CD4-positive, alpha-beta T cell (primary cell): ENCODE data around the gene MYBL2. TPM values are rescaled to one million over a fixed set of nuclear protein-coding genes. Genes with fewer than 3 reads are reported as not detected.
A peak's percentile ranks its signal among the peaks of the same experiment; 100 is the strongest.

Experiments
- ATAC-seq: fragments of 200-7000 bp; cut with Tn5 transposase; one replicate; pipeline ENCODE4 v1.10.0; 2022; ENCODE audit warnings: mild to moderate bottlenecking; ENCODE audit not compliant: poor library complexity
- CTCF ChIA-PET: fragments of 350-600 bp; sonication (Branson Sonifier 250); formaldehyde crosslinking; loops from one replicate; lab custom pipeline; 2021; ENCODE audit warnings: antibody characterized with exemption, inconsistent platforms; lab: Charles Lee
- POLR2A ChIA-PET: fragments of 350-600 bp; sonication (Branson Sonifier 250); formaldehyde crosslinking; loops from one replicate; lab custom pipeline; 2021; ENCODE audit warnings: antibody characterized with exemption, inconsistent platforms; lab: Charles Lee
- DNase-seq, 14 experiments: peaks; one replicate each; pipeline ENCODE4 v3.0.0-alpha.2; 2013 to 2020; ENCODE audit warnings: mixed read lengths in 2 of 14
- H3K27ac ChIP-seq, 2 donors: one replicate each; pipeline versions ENCODE4 v1.5.1 to v1.7.0; 2013; ENCODE audit warnings: low read length in 2 of 2, low read depth in 1 of 2, mild to moderate bottlenecking in 1 of 2
- H3K27me3 ChIP-seq, 2 experiments: 1 replicate in 1 of 2; 2 replicates in 1 of 2; pipeline versions ENCODE4 v1.6.1 to v1.7.0; 2013; ENCODE audit warnings: low read length in 2 of 2, control low read depth in 1 of 2, mild to moderate bottlenecking in 1 of 2, moderate library complexity in 1 of 2; ENCODE audit not compliant: insufficient read depth in 2 of 2, control insufficient read depth in 1 of 2
- H3K36me3 ChIP-seq: one replicate; pipeline ENCODE4 v1.6.1; 2013; ENCODE audit warnings: low read length, control low read depth; ENCODE audit not compliant: insufficient read depth
- H3K4me1 ChIP-seq: one replicate; pipeline ENCODE4 v1.6.1; 2013; ENCODE audit warnings: low read length, control low read depth; ENCODE audit not compliant: insufficient read depth
- H3K4me3 ChIP-seq: one replicate; pipeline ENCODE4 v1.5.1; 2013; ENCODE audit warnings: mild to moderate bottlenecking, low read length, moderate library complexity
- H3K9me3 ChIP-seq, 2 experiments: 1 replicate in 1 of 2; 2 replicates in 1 of 2; pipeline versions ENCODE4 v1.6.1 to v1.7.0; 2013; ENCODE audit warnings: low read length in 2 of 2, mild to moderate bottlenecking in 2 of 2, control low read depth in 1 of 2, moderate library complexity in 1 of 2; ENCODE audit not compliant: control insufficient read depth in 1 of 2, insufficient read depth in 1 of 2
- H3K27ac Mint-ChIP-seq: one replicate; pipeline ENCODE4 v1.8.0; 2020; ENCODE audit warnings: mixed read lengths
- H3K27me3 Mint-ChIP-seq: one replicate; pipeline ENCODE4 v1.8.0; 2021; ENCODE audit warnings: mixed read lengths
- H3K36me3 Mint-ChIP-seq: one replicate; pipeline ENCODE4 v1.8.0; 2021; ENCODE audit warnings: low read depth, mixed read lengths
- H3K4me1 Mint-ChIP-seq: one replicate; pipeline ENCODE4 v1.8.0; 2021; ENCODE audit warnings: low read depth, mixed read lengths
- H3K4me3 Mint-ChIP-seq: one replicate; pipeline ENCODE4 v1.8.0; 2020; ENCODE audit warnings: mild to moderate bottlenecking, mixed read lengths
- H3K9me3 Mint-ChIP-seq: one replicate; pipeline ENCODE4 v1.8.0; 2020; ENCODE audit warnings: mixed read lengths
- intact Hi-C, 2 experiments: fragments of 100-400 bp; cut with DNase I in 1 of 2; cut with micrococcal nuclease in 1 of 2; formaldehyde crosslinking; loops; one replicate each; pipeline versions ENCODE4 v1.15.1 to v1.9.0; 2023 to 2025; cut with DNase I, micrococcal nuclease
- total RNA-seq, 174 experiments: library from RNA in 2 of 174; stranded (reverse) in 2 of 174; gene quantifications; one replicate each; pipeline ENCODE4 v1.2.3 and lab custom pipeline; 2021 to 2026
- TF ChIP-seq, protein P1 (sequence below): fragments of 200-600 bp; IDR thresholded peaks from one replicate; pipeline ENCODE4 v1.8.0; 2022; ENCODE audit warnings: antibody characterized with exemption, mild to moderate bottlenecking

Gene MYBL2
- total RNA-seq, 2 experiments from 2014 or later, result 0.56 to 0.69 TPM

DNA sequence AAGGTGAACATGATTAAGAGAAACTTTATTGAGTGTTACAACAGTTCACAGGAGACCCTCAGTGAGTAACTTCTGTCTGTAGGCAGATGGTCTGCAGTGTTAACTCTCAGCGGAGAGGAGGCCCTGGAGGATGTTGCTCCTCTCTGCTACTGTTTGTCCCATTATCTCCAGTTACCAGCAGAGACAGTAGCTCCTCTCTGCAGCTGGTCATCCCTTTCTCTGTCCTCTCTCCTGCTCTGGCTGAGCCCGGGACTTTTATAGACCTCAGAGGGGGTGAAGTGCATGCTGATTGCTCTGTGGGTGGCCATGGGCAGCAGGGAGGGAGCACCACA, 54.1 kb downstream of the MYBL2 start:
- Histone ChIP-seq H3K27ac (no peak overlapping the region), H3K4me1 (peaks cover 35% of the 10 kb centered on the region), H3K9me3 (no peaks in the 10 kb centered on the region), H3K36me3 (no peaks in the 10 kb centered on the region), H3K27me3 (no peaks in the 10 kb centered on the region), H3K4me3 (no peak overlapping the region)
- TF ChIP-seq, protein P1, sequence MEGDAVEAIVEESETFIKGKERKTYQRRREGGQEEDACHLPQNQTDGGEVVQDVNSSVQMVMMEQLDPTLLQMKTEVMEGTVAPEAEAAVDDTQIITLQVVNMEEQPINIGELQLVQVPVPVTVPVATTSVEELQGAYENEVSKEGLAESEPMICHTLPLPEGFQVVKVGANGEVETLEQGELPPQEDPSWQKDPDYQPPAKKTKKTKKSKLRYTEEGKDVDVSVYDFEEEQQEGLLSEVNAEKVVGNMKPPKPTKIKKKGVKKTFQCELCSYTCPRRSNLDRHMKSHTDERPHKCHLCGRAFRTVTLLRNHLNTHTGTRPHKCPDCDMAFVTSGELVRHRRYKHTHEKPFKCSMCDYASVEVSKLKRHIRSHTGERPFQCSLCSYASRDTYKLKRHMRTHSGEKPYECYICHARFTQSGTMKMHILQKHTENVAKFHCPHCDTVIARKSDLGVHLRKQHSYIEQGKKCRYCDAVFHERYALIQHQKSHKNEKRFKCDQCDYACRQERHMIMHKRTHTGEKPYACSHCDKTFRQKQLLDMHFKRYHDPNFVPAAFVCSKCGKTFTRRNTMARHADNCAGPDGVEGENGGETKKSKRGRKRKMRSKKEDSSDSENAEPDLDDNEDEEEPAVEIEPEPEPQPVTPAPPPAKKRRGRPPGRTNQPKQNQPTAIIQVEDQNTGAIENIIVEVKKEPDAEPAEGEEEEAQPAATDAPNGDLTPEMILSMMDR, result no peak
- peak overlapping the region; percentile 30 for H3K4me3 Mint-ChIP-seq
- no peak for DNase-seq
- no peaks in the 10 kb centered on the region for H3K9me3 Mint-ChIP-seq
- H3K27ac Mint-ChIP-seq, result peak overlapping the region; percentile 74
- H3K36me3 Mint-ChIP-seq, result no peaks in the 10 kb centered on the region
- ChIA-PET CTCF (no interaction called here), POLR2A (interaction anchor here (1.5 kb wide), 1 partner anchor 12 kb away, joined by 8 read pairs; no protein-coding TSS in a partner anchor)
- ATAC-seq, result no peak
- H3K27me3 Mint-ChIP-seq, result no peaks in the 10 kb centered on the region
- intact Hi-C loops, result loop anchor here in 1 of 2 experiments (5.0 kb wide), 1 partner anchor 54 kb away; the partner anchor contains the start of gene MYBL2
- peaks cover 69% of the 10 kb centered on the region for H3K4me1 Mint-ChIP-seq

DNA sequence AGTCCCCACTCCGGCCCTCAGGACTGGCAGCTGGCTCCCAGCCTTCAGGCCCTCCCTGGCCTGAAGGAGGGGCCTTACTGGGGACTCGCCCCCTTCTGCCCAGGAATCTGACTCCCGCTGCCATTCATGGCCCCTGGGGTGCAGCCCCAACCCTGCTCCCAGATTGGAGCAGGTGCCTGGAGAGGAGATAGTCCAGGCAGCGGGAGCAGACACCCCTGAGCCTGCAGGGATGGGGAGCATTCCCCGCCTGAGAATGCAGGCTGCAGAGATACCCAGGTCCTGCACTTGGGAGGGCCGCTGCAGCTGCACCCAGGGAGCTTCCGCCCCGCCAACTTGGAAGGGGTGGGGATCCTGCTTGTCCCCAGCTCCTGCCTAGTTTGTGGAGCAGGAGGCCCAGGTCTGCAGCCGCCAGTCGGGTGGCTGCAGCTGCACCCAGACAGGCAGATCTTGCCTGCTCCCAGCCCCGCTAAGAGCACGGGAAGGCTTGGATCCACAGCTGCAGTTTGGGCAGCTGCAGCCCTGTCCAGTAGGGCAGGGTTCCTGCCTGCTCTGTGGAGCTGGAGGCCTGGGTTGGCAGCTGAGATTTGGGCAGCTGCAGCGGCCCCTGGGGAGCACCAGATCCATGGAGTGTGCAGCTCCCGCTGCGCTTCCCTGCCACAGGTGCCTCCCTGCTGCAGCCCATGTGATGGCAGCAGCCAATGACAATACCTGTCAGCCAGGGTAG, 54.7 kb downstream of the MYBL2 start:
- Histone ChIP-seq H3K9me3 (no peaks in the 10 kb centered on the region), H3K4me3 (peak overlapping the region; percentile 45), H3K27me3 (no peaks in the 10 kb centered on the region), H3K36me3 (no peaks in the 10 kb centered on the region), H3K27ac (peak overlapping the region in 1 of 2 donors; percentile 51), H3K4me1 (peaks cover 35% of the 10 kb centered on the region)
- no peaks in the 10 kb centered on the region for H3K36me3 Mint-ChIP-seq
- ATAC-seq, result no peak
- ChIA-PET POLR2A (interaction anchor here (0.5 to 1.5 kb wide), 7 partner anchors 11 to 348 kb away, joined by 3 to 8 read pairs (median 3); partner anchors contain the start of gene IFT52), CTCF (no interaction called here)
- H3K27me3 Mint-ChIP-seq, result no peaks in the 10 kb centered on the region
- peak overlapping the region; percentile 57 for H3K4me3 Mint-ChIP-seq
- DNase-seq, result peak in 1 of 14 experiments; percentile 8
- TF ChIP-seq, protein P1, result no peak
- H3K4me1 Mint-ChIP-seq, result peaks cover 75% of the 10 kb centered on the region
- intact Hi-C loops, result loop anchor here in 1 of 2 experiments (5.0 kb wide), 1 partner anchor 54 kb away; the partner anchor contains the start of gene MYBL2
- no peaks in the 10 kb centered on the region for H3K9me3 Mint-ChIP-seq
- peak overlapping the region; percentile 80 for H3K27ac Mint-ChIP-seq

DNA sequence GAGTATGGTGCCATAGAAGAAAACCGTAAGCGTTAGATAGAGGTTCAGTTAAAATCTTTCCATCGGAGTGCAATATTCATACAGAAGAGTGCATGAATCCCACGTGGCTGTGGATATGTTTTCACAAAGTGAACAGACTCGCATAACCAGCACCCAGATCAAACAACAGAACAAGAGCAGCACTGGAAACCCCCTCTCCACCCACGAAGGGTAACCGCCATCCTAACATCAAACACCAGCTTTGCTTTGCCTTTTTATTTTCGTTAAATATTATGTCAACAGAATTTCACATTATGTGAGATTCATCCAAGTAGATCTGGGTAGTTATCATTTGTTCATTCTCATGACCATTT, 55.2 kb downstream of the MYBL2 start:
- H3K27ac Mint-ChIP-seq, result peak overlapping the region; percentile 80
- peak overlapping the region; percentile 45 for H3K4me3 ChIP-seq
- DNase-seq, result peak in 13 of 14 experiments; percentile 27 to 86 (median 48)

More for the DNA sequence above, 55.2 kb downstream of the MYBL2 start:
- H3K36me3 ChIP-seq, result no peaks in the 10 kb centered on the region
- H3K27me3 ChIP-seq, result no peaks in the 10 kb centered on the region
- peak; percentile 95 for ATAC-seq
- H3K4me1 Mint-ChIP-seq, result peaks cover 77% of the 10 kb centered on the region
- TF ChIP-seq, protein P1, result no peak
- H3K36me3 Mint-ChIP-seq, result no peaks in the 10 kb centered on the region
- no peaks in the 10 kb centered on the region for H3K27me3 Mint-ChIP-seq
- POLR2A ChIA-PET, result interaction anchor here (0.6 to 1.5 kb wide), 6 partner anchors 11 to 347 kb away, joined by 3 to 8 read pairs (median 4); partner anchors contain the start of gene IFT52
- peaks cover 35% of the 10 kb centered on the region for H3K4me1 ChIP-seq
- no peaks in the 10 kb centered on the region for H3K9me3 ChIP-seq
- CTCF ChIA-PET, result no interaction called here
- intact Hi-C loops, result loop anchor here in 1 of 2 experiments (5.0 kb wide), 1 partner anchor 55 kb away; the partner anchor contains the start of gene MYBL2
- H3K9me3 Mint-ChIP-seq, result no peaks in the 10 kb centered on the region
- peak overlapping the region; percentile 48 to 51 for H3K27ac ChIP-seq
- peak overlapping the region; percentile 57 for H3K4me3 Mint-ChIP-seq
